Activated naive CD8-positive, alpha-beta T cell (primary cell): ENCODE measurements around the gene ITPK1.
"Not testable (repeated sequence)": the region's sequence is repeated elsewhere in the genome, so short reads cannot be mapped to it uniquely, and the experiment has no call there.

Experiments used
- H3K27ac Mint-ChIP-seq: one replicate; pipeline ENCODE4 v1.8.0; 2021; ENCODE audit warnings: mixed read lengths
- H3K27me3 Mint-ChIP-seq: one replicate; pipeline ENCODE4 v1.8.0; 2021; ENCODE audit warnings: mixed read lengths
- H3K36me3 Mint-ChIP-seq: one replicate; pipeline ENCODE4 v1.8.0; 2021; ENCODE audit warnings: mixed read lengths
- H3K4me1 Mint-ChIP-seq: one replicate; pipeline ENCODE4 v1.8.0; 2021; ENCODE audit warnings: low read depth, mixed read lengths
- H3K4me3 Mint-ChIP-seq: one replicate; pipeline ENCODE4 v1.8.0; 2021; ENCODE audit warnings: mild to moderate bottlenecking, mixed read lengths
- H3K9me3 Mint-ChIP-seq: one replicate; pipeline ENCODE4 v1.8.0; 2021; ENCODE audit warnings: low read depth, mixed read lengths

The ITPK1 gene

DNA sequence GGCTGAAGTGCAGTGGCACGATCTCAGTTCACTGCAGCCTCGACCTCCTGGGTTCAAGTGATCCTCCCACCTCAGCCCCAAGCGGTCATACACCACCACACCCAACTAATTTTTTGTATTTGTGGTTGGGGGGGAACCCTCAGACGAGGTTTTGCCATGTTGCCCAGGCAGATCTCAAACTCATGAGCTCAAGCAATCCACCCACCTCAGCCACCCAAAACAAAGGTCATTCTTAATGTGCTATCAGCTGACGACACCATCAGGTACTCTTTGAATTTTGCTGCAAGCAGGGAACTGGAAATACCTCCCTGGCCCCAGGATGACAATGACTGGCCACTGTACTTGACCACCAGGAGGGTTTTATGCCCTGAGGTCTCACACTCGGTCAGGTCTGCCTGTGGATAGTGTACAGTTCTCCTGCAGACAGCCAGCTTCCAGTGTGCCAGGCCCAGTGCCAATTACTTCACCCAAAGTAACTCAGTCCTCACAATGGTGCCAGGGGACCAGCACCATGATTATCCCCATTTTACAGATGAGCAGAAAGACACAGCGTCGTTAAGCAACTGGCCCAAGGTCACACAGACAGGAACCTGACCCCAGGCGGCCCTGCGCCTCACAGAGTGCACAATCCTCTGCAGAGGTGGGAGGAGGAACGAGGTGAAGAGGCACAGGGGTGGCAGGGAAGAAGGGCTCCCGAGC lies 42.9 kb downstream of the ITPK1 start:
- peak overlapping the region; percentile 30 for H3K4me3 Mint-ChIP-seq
- H3K27ac Mint-ChIP-seq = peak overlapping the region; percentile 77
- no peaks in the 10 kb centered on the region for H3K36me3 Mint-ChIP-seq
- no peaks in the 10 kb centered on the region for H3K9me3 Mint-ChIP-seq
- peaks cover 73% of the 10 kb centered on the region for H3K4me1 Mint-ChIP-seq
- H3K27me3 Mint-ChIP-seq = no peaks in the 10 kb centered on the region

- H3K27me3 Mint-ChIP-seq = no peaks in the 10 kb centered on the region
- H3K27ac Mint-ChIP-seq = peak overlapping the region; percentile 68
- H3K36me3 Mint-ChIP-seq = no peaks in the 10 kb centered on the region
- peaks cover 71% of the 10 kb centered on the region for H3K4me1 Mint-ChIP-seq
- no peak overlapping the region for H3K4me3 Mint-ChIP-seq
- no peaks in the 10 kb centered on the region for H3K9me3 Mint-ChIP-seq
Measured at GRCh38 chr14:93068711-93069110, 47.0 kb downstream of the ITPK1 start.

DNA sequence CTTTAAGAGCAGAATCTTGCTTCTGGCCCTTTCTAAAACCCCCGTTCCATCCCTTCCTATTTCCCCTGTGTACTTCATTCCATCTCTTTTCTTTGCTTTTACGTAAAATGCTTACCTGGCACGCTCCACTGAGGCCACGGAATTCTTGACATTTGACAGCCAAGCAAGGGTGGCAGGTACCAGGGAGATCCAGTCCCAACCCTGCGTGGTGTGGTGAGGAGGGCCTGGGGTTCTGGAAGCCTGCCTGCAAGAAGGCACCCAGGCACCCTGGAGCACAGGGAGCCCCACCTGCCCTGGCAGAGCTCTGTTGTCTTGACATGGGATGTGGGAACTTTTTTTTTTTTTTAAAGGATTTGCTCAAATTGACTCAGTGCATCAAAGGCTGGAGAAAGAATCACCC lies 48.6 kb downstream of the ITPK1 start:
- Mint-ChIP-seq H3K27me3 (no peaks in the 10 kb centered on the region), H3K9me3 (no peaks in the 10 kb centered on the region), H3K27ac (peak overlapping the region; percentile 97), H3K36me3 (no peaks in the 10 kb centered on the region), H3K4me3 (peak overlapping the region; percentile 73), H3K4me1 (peaks cover 70% of the 10 kb centered on the region)

GRCh38 chr14:93065272-93065730 lies 50.4 kb downstream of the ITPK1 start:
- H3K27ac Mint-ChIP-seq = peak overlapping the region; percentile 97
- H3K9me3 Mint-ChIP-seq = no peaks in the 10 kb centered on the region
- peak overlapping the region; percentile 73 for H3K4me3 Mint-ChIP-seq
- no peaks in the 10 kb centered on the region for H3K27me3 Mint-ChIP-seq
- H3K4me1 Mint-ChIP-seq = peaks cover 82% of the 10 kb centered on the region
- H3K36me3 Mint-ChIP-seq = no peaks in the 10 kb centered on the region

- Mint-ChIP-seq H3K4me1 (peaks cover 86% of the 10 kb centered on the region), H3K4me3 (peak overlapping the region; percentile 73)
Measured at GRCh38 chr14:93064411-93065271, 51.1 kb downstream of the ITPK1 start.

DNA sequence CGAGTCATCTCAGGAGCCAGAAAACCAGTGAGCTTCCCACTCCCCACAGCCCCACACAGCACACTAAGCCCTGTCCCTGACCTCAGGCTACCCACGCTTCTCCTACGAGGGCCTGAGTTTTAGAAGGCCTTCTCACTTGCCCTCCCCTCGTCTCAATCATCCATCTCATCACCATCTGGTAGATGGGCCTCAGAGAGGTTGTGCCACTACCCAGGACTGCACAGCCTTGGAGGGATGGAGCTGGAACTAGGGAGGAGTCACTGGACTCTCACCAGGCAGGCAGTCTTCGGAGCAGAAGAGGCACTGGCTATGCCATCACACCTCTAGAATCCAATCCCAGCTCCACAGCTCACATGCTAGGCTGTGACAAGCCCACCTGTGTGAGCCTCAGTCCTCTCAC lies 52.3 kb downstream of the ITPK1 start:
- H3K4me3 Mint-ChIP-seq = no peak overlapping the region
- no peaks in the 10 kb centered on the region for H3K36me3 Mint-ChIP-seq
- no peaks in the 10 kb centered on the region for H3K27me3 Mint-ChIP-seq
- H3K9me3 Mint-ChIP-seq = no peaks in the 10 kb centered on the region
- H3K27ac Mint-ChIP-seq = peak overlapping the region; percentile 34
- H3K4me1 Mint-ChIP-seq = peaks cover 75% of the 10 kb centered on the region

More at GRCh38 chr14:93064411-93065271, 51.1 kb downstream of the ITPK1 start:
- Mint-ChIP-seq H3K27ac (peak overlapping the region; percentile 97), H3K27me3 (no peaks in the 10 kb centered on the region), H3K9me3 (no peaks in the 10 kb centered on the region), H3K36me3 (no peaks in the 10 kb centered on the region)

DNA sequence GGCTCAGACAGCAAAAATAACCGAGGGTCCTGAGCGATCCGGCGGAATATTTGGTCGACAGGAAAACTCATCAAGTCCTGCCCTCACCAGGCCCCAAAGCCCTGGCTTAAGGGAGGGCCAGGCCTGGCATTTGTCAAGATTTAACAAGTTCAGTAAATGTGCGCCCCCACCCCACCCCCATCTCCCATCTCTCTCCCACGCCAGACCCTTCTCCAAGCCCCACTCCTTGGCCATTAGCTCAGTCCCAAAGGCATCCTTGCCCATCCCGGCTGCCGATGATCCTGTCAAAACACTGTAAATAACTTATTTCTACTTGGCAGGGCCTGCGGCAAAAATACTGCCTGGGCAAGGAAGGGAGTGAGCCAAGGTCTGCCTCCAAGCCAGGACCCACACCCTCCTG lies 52.8 kb downstream of the ITPK1 start:
- Mint-ChIP-seq H3K4me3 (no peak overlapping the region), H3K9me3 (no peaks in the 10 kb centered on the region), H3K4me1 (peaks cover 74% of the 10 kb centered on the region), H3K27ac (peak overlapping the region; percentile 28), H3K36me3 (no peaks in the 10 kb centered on the region), H3K27me3 (no peaks in the 10 kb centered on the region)

- peak overlapping the region; percentile 79 for H3K27ac Mint-ChIP-seq
- H3K9me3 Mint-ChIP-seq, H3K36me3 Mint-ChIP-seq, H3K27me3 Mint-ChIP-seq, H3K4me3 Mint-ChIP-seq: not testable (repeated sequence)
- peaks cover 73% of the 10 kb centered on the region for H3K4me1 Mint-ChIP-seq
Measured at GRCh38 chr14:93062013-93062412, 53.7 kb downstream of the ITPK1 start.

DNA sequence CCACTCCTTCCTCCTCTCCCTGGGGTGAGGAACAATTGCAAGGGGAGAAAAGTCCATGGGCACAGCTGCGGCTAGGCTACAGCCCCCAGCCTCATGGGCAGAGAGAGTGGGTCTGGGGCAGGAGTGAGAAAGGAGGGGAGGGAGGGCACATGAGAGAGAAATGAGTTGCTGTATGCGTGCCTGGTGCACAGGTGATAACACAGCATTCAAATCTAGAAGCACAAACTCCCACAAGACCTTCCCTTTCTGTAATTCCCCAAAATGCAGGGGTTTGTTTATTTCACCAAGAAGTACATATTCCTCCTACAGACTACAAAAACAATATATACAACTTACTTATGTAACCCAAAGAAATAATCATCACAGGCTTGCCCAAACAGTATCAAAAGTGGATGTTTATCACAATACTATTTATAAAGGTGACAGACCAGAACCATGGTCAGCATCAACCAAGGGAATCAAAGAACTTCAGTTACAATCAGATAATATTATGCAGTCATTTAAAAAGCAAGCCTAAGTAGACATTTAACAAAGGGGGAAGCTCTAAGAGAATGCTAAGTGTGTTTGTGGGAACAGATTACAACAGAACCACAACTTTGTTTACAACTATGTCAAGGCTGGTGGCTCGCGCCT lies 54.2 kb downstream of the ITPK1 start:
- no peak overlapping the region for H3K4me3 Mint-ChIP-seq
- H3K4me1 Mint-ChIP-seq = peaks cover 73% of the 10 kb centered on the region
- peak overlapping the region; percentile 79 for H3K27ac Mint-ChIP-seq
- H3K36me3 Mint-ChIP-seq = no peaks in the 10 kb centered on the region
- H3K27me3 Mint-ChIP-seq = no peaks in the 10 kb centered on the region
- no peaks in the 10 kb centered on the region for H3K9me3 Mint-ChIP-seq

DNA sequence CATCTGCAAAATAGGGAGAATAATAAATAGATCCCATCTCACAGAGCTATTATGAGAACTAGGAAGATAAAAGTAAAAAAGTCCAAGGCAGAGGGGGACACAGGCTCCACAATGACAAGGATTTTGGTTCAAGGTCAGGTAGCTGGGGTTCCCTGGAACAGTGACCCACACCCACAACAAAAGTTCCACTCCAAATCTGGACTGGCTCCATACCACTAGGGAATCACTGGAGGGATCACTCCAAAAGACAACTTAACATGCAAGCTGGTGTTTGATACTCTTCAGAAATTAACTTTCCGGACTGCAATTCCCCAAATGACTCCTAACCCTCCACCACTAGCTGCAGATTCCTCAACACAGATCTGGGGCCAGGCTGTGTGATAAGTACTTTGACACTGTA lies 54.9 kb downstream of the ITPK1 start:
- Mint-ChIP-seq H3K27ac (peak overlapping the region; percentile 79), H3K27me3 (no peaks in the 10 kb centered on the region), H3K4me3 (no peak overlapping the region), H3K9me3 (no peaks in the 10 kb centered on the region), H3K36me3 (no peaks in the 10 kb centered on the region), H3K4me1 (peaks cover 73% of the 10 kb centered on the region)

GRCh38 chr14:93059917-93060545 lies 55.7 kb downstream of the ITPK1 start:
- Mint-ChIP-seq H3K36me3 (no peaks in the 10 kb centered on the region), H3K27ac (peak overlapping the region; percentile 79), H3K4me1 (peaks cover 73% of the 10 kb centered on the region), H3K4me3 (peak overlapping the region; percentile 51), H3K27me3 (no peaks in the 10 kb centered on the region), H3K9me3 (no peaks in the 10 kb centered on the region)

DNA sequence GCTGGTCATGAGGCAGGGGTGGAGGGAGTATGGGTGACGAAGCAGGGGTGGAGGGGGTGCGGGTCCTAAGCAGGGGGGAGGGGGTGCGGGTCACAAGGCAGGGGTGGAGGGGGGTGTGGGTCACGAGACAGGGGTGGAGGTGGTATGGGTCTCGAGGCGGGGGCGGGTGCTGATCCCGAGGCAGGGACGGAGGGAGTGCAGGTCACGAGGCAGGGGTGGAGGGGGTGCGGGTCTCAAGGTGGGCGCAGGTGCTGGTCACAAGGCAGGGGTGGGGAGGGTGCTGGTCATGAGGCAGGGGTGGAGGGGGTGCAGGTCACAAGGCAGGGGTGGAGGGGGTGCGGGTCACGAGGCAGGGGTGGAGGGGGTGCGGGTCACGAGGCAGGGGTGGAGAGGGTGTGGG lies 56.5 kb downstream of the ITPK1 start:
- Mint-ChIP-seq H3K9me3 (no peaks in the 10 kb centered on the region), H3K27me3 (no peaks in the 10 kb centered on the region), H3K36me3 (no peaks in the 10 kb centered on the region), H3K4me3 (no peak overlapping the region), H3K4me1 (peaks cover 73% of the 10 kb centered on the region), H3K27ac (no peak overlapping the region)

DNA sequence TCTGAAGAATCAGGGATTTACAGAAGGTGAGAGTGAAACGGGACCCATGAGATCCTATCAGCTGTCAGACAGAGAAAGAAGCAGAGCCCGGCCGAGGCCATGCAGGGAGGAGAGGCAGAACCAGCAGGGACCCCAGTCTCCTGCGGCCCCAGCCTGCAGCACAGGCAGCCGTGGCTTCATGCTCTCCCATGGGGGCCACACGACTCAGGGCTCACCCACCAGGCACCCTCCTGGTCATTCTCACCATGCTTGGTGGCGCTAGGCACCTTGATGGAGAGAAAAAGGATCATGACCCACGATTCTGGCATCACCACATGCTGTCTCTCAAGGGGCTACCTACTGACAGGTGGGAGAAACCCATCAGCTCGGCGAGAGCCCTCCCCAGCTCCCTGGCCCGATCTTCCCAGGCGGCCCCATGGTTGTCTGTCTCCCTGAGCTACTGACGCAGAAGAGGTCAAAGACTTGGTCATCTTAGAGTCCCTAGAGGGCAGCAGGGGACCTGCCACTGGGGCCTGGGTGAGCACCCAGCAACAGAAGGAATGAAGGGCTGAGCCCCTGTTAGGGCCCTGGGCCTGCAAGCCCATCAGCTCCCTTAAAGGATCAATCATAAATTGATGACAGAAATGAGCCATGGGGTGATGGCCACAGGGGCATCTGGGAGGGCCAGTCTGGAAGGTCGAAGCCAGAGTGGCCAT lies 58.0 kb downstream of the ITPK1 start:
- no peaks in the 10 kb centered on the region for H3K36me3 Mint-ChIP-seq
- H3K4me1 Mint-ChIP-seq = peaks cover 78% of the 10 kb centered on the region
- H3K27me3 Mint-ChIP-seq = no peaks in the 10 kb centered on the region
- no peaks in the 10 kb centered on the region for H3K9me3 Mint-ChIP-seq
- peak overlapping the region; percentile 28 for H3K4me3 Mint-ChIP-seq
- peak overlapping the region; percentile 80 for H3K27ac Mint-ChIP-seq

- Mint-ChIP-seq H3K27ac (peak overlapping the region; percentile 80), H3K9me3 (no peaks in the 10 kb centered on the region), H3K36me3 (no peaks in the 10 kb centered on the region), H3K27me3 (no peaks in the 10 kb centered on the region), H3K4me1 (peaks cover 72% of the 10 kb centered on the region), H3K4me3 (peak overlapping the region; percentile 28)
Measured at GRCh38 chr14:93056840-93057585, 58.7 kb downstream of the ITPK1 start.
